D341Med (cell line): ENCODE results near the gene RPL3.

Experiments
- DNase-seq: peaks from one replicate; pipeline ENCODE4 v3.0.0; 2012; ENCODE audit warnings: low spot score

Gene RPL3

DNA sequence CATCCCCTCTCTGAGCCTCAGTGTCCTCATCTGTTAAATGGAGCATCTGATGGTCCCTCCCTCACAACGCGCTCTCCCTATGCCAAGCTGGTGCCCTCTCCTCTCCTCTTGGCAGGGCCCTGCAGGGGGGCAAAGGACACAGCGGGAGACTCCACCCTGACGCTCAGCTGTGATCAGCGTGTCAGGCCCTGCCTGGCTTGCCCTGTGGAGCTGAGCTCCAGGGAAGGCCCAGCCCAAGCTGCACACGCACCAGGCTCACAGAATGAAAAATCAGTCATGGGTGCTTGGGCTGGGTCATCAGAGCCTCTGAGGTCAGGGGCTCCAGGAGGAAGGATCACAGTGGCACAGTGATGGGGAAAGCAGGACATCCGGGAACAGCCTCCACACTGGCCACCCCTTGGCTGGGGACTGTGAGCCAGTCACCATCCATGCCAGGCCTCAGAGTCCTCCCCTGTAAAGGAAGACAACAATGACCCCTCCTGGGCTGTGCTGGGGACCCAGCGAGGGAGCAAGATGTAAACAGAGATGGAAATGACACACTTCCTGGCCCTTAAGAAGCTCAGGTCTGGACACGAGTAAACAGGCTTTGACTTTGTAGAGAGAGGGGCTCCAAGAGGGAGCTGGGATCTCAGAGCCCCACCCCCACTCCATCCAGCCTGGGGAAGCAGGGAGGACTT lies 36.6 kb downstream of the RPL3 start:
- no peak for DNase-seq

DNA sequence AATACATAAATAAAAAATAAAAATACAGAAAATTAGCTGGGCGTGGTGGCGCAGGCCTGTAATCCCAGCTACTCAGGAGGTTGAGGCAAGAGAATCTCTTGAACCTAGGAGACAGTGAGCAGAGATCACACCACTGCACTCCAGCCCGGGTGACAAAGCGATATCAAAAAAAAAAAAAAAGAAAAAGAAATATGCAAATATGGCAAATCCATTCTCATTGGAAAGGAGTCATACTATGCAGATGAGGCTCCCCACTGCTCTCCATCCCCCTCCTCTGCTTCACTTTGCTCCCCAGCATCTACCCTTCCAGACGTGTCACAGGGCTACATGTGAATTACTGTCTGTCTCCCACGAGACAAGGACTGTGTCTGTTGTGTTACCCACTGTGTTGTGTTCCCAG lies 38.3 kb downstream of the RPL3 start:
- no peak for DNase-seq

DNA sequence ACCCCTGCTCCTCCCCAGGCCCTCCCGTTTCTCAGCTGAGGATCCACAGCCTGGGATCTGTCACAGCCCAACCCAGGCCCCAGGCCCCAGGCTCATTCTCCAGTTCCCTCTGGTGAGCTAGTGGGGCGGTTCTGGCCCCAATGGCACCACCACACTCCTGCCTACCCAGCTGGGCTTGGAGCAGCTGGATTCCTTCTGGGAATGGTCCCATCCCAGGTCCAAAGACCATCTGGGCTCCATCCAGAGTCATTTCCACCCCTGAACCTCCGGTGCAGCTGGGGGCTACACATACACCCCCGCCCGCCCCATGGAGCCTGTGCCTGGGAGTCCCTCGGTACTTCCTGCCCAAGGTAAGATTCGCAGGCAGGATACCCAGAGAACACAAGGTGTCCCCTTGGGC lies 39.2 kb downstream of the RPL3 start:
- DNase-seq = no peak

DNA sequence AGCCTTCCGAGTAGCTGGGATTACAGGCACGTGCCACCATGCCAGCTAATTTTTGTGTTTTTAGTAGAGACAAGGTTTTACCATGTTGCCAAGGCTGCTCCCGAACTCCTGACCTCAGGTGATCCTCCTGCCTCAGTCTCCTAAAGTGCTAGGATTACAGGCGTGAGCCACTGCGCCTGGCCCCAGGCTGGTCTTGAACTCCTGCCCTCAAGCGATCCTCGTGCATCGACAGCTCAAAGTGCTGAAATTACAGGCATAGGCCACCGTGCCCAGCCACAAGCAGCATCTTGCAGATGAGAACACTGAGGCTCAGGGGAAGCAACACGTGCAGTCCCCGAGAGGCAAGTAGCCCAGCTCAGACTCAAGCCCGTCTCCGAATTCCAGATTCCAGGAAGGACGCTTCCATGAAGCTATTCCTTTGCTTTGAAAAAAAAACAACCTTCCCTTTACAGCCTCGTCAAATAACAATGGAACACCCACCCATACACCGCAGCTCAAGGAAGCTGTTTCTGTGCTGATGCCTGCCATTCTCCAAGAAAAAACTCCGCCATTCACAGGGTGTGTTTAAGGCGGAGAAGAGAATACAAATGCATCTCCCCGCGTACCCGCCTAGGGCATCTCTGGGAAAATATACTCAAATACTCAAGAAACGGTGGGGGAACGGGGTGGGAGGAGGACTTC lies 40.1 kb downstream of the RPL3 start:
- no peak for DNase-seq

DNA sequence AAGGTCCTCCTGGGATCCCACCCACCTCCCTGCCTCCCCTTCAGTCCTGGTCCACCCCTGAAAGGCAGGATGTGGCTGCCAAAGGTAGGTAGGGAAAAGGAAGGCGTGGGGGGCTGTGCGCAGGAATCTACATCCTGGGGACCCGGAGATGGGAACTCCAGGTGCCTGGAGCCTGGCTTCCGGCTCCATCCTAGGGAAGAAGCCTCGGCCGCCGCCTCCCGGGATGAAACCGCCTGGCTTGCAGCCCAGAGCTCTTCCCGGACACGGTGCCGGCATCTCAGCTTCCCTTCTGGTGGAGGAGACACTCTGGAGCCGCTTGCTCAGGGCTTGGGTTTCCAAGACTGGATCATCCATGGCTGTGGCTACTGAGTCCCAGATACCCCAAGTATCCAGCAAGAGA lies 41.4 kb downstream of the RPL3 start:
- no peak for DNase-seq

DNA sequence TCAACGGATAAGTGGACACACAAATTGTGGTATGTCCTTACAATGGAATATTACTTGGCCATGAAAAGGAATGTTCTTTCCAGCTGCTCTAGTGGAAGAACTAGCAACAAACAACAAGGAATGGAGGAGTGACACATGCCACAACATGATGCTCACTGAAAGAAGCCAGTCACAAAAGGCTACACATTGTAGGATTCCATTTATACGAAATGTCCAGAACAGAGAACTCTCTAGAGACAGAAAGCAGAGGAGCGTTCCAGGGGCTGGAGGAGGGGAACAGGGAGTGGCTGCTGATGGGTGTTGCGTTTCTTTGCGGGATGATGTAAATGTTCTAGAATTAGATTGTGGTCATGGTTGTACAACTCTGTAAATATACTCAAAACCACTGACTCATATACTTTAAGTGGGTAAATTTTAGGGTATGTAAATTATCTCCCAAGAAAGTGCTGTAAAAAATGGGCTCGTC lies 42.2 kb downstream of the RPL3 start:
- no peak for DNase-seq

DNA sequence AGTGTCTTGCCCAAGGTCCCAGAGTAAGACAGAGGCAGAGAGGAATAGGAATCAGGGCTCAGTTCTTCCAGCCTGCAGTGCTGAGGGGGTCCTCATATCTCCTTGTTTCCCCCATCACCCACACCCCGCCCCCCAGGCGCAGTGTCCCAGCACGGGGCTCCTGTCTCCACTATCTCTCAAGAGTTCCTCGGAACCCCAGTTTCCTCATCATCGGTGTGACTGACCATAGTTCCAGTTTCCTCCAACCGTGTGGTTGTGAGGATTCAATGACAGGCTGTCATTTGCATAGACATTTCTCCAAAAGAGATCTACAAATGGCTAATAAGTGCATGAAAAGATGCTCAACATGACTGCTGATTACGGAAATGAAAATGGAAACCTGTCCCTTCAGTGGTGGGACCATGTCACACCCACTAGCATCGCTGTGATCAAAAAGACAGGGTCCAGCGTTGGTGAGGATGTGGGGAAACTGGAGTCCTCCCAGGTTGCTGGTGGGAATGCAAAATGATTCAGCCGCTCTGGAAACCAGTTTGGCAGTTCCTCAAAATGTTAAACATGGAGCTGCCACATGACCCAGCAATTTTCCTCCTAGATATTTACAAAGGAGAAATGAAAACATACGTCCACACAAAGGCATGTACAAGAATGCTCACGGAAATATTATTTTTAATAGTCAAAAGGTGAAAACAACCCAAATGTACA lies 42.8 kb downstream of the RPL3 start:
- no peak for DNase-seq

DNA sequence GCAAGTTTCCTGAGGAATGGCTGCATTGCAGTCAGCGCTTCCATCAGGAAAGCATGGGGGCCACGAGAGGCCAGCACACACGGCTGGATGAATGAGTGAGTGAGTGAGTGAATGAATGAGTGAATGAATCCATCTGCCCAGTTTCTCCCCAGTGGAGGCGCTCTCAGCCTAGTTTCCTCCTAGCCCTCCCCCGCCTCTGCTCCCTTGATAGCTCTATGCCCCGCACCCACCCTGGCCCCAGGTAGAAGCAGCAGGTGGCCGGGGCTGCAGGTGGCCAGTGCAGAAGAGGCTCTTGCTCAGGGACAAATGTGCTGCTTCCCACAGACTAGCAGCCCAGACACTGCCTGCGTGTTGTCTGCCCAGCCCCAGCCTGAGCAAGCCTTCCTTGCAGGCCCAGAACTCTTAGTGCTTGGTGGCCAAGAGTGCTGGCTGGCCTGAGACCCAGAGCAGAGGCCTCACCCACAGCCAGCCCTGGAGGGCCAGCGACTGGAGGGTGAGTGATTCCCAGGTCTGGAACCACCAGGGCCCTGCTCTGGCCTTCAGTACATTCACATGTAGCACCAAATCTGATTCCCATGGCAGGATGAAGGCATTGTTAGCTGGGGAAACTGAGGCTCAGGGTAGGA lies 43.5 kb downstream of the RPL3 start:
- DNase-seq = no peak

DNA sequence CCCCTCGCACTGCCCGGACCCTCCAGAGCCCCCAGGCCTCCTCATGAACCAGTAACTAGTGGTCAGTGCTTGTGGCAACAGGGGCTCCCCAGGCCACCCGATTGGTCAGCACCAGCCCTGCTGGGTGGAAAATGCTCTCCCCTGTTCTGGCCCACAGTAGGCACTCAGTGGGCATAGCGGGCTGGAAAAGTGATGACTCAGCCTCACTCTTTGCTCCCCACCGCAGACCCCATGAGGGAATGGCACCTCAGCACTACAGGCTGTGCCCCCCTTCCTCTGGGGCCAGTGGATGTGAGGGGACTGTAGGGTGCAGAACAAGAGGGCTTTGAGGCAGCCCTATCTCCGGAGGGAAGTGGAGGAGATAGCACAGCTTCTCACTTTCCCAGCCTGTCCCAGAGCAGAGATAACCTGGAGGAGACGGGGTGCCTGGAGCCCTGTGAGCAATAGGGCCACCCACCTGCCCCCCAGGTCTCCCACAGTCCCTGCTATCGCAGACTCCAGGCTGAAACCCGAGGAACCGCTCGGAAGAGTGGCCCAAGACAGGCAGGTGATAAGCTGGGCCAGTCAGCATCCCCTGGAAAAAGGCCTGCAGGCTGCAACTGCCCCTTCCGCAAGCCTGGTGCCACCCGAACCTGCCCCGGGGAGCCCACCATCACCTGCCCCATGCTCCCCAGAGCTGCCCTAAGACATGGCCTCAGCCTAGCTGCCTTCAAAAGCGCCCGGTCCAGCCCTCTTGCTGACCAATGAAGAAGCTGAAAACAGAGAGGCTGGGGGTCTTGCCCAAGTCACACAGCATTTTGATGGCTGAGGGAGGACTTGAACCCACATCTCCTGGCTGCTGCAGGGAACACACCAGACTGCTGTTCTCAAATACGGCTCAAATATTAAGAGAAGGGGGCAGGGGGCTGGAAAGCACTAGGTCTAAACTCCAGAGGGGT lies 45.2 kb downstream of the RPL3 start:
- no peak for DNase-seq

DNA sequence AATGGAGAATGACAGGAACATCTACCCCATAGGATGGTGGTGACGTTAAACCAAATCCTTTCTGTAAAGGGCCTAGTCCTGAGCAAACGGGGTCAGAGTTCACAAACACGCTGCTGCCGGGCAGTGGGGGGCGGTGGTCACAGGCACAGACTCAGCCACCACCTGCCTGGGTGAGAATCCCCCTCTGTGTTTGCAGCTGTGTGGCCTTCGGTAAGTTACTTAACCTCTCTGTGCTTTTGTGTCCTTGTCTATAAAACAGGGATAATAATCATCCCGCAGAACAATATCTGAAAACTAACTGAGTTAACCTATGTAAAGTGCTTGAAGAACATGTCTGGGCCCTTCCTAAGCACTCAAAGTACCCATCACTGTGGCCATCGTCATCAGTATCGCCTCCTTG lies 48.6 kb downstream of the RPL3 start:
- no peak for DNase-seq

DNA sequence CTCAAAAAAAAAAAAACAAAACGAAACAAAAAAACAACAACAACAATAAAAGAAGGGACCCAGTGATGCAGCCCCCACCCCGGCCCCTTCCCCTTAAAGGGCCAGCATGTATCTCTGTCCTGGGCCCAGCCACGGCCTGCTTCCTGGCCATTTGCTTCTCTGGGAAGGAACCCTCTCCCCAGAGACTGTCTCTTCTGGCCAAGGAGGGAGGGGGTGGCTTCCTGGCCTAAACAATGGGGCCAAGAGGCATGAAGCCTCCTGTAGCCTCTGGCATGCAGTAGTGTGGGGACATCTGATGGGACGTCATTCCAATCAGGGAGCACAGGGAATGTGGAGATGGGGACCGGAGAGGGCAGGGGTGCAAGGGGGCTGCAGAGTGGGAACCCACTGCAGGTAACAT lies 49.1 kb downstream of the RPL3 start:
- DNase-seq = no peak

DNA sequence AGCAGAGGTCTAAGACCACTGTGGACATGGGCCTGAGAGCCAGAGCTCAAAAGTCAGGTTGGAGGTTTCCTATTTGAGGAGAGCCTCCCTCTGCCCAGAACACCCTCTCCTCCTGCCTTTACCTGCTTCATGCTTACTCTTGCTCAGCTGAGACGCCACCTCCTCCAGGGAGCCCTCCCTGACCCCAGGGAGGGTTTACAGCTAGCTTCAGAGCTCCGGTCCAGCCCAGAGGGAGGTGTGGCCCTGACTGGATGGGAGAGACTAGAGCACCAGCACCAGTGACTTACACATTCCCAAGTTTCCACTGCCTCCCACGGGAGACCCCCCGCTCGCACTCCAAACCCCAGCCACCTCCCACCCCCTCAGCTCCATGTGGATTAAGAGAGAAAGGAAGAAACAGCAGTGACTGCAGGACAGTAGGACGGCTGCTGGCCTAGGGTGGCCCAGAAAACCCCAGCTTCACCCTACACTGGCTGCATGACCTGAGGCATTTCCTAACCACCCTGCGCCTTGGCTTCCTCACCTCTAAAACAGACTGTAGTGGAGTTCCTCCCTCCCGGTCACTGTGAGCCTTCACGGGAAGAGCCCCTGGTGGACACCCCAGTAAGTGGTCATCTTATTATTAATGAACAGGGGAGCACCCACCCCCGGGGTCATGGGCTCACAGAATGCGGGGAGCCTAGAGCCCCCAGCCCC lies 50.2 kb downstream of the RPL3 start:
- DNase-seq = no peak

DNA sequence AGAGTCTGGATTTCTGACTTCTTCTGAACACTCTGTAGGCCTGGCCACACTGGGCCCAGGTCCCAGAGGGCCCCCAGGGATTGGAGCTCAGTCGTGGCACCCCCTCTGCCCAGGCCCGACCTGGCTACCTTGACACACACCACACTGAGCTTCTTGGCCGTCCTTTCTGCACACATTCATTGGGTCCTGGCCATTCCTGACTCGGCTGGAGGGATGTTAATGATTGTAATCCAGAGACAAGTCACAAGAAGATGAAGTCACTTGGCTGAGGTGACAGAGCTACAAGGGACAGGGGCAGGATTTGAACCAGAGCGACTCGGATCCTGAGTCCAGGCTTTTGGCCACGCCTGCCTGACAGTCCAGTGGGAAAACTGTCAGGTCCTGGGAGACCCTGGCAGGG lies 50.8 kb downstream of the RPL3 start:
- DNase-seq = no peak

DNA sequence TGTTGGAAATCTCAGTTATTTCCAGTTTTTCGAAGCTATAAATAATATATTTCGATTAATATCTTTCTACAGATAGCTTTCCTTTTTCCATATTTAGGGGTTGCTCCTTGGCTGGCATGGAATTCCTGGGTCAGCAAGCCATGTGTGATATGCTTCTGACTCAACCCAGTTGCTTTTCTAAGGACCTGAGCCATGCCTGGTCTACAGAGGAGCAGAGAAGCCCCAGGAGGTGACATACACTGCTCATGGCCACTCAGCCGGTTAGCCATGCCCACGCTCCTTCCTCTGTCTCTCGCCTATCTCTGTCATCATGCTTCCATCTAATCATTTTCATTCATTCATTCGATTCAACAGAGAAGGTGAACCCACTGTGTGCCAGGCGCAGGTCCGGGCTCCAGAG lies 51.4 kb downstream of the RPL3 start:
- no peak for DNase-seq

DNA sequence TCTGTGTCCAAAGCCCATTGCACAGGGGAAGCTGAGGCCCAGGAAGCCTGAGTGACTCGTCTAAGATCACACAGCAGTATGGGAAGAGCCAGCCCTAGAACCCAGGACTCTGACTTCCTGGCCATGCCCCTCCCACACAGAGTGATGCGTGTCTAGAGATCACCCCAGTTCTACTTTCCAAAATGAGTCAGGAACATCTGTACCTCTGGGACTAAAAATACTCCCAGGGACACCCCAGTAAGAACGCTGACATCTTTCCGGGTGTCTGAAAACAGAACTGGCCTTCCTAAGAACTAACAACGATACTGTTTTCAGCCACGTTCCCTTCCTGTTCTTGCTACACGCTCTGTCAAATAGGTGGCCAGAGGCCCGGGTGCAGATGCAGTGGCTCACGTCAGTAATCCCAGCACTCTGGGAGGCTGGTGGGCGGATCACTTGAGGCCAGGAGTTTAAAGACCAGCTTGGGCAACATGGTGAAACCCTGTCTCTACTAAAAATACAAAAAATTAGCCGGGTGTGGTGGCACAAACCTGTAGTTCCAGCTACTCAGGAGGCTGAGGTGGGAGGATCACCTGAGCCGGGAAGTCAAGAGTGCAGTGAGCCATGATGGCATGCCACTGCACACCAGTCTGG lies 52.9 kb downstream of the RPL3 start:
- no peak for DNase-seq

DNA sequence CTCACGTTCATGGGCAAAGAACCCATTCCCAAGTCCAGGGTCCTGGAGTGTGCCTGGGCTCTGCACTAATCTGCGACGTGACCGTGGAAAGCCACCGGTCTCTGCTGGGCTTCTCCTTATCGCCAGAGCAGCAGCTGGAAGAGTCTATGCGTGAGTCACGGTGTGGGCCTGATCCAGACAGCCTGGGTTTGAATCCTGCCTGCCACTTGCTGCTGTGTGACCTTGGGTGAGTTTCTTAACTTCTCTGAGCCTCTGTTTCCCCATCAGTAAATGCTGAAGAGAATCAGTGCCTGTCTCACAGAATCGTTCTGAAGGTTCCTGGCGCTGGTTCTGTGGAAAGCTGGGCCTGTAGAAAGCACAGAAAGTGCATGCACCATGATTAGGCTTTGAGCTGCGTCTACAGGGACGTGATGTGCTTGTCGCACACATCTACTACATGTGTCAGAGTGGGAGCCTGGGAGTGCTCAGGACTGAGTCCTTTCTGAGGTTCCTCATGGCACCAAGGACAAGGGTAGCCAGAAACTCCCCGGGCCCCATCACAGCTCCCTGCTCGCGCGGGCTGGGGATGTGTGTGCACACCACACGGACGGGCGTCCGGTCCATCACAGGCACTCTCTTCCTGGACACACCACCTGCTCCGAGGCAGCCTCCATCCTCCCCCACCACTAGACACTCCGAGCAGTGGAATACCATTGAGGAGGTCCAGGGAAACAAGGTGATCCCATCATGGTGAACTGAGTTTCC lies 54.1 kb downstream of the RPL3 start:
- DNase-seq = no peak

DNA sequence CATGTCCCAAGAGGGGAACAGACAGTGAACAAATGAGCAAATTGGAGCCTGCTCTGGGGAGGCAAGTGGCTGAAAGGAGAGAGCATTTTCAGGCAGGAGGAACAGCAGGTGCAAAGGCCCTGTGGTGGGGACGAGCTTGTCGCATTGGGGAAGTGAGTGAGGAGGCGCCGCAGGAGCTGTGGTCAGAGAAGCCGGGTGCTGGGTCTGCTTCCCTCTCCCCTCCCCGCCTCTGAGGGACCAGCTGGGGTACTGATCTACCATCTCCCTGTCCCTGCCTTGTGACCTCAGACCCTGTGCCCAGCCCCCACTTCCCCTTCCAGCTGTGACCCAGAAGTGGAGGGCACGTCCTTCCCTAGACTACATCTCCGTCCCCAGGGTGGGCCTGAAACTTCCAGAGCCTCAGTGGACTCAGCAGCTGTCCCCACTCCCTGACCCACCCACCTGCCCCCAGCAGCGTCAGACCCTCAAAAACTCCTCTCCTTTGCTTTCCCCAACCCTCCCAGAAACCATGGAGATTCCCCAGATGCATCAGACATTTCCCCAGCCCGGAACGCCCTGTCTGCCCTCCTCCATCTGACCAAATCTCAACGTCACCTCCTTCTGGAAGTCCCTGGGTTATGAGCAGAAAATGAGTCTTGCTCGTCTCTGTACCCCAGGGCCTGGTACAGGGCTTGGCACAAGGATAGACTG lies 54.9 kb downstream of the RPL3 start:
- no peak for DNase-seq

DNA sequence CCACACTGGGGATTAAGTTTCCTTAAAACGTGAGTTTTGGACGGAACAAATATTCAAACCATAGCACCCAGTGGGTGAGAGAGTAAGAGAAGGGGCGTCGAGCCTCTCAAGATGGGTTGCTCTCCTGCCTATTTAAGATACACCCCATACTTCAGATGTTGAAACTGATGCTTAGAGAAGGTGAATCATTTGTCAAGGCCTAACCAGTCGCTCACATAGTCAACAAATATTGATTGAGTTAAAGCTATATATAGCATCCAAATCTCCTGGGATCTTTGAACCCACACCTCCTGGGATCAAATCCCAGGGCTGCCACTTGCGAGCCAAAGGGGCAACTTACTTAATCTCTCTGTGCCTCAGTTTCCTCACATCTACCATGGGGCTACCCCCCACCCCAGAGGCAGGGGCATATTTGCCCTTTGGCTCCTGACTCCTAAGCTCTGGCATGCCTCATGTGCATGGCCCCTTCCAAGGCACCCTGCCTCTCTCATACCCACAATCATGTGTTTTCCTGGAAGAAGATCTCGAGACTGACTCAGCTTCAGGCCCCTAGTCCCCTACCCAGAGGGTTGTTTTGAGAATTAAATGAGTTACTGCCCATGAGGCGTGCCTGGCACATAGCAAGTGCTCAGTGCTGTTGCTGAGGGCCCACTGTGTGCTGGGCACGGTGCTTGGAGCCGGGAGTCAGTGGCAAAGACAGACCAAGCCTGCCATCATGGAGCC lies 55.6 kb downstream of the RPL3 start:
- no peak for DNase-seq
